ENCODE measurements around the gene DZIP1.

The DZIP1 gene

GRCh38 chr13:95564733-95565291 lies 79.7 kb downstream of the DZIP1 start:
- no peak for TF ChIP-seq CTCF (IDR thresholded peaks at IDR 0.05; ENCODE audit: low read depth, low read length)
- DNase-seq (ENCODE audit: low read depth in 2 of 2) = peak; percentile 82 to 89
- H3K4me3 ChIP-seq (replicated peaks in 1 of 2; ENCODE audit: low read depth in 2 of 2, low read length in 2 of 2) = no peak overlapping the region

- H3K4me3 ChIP-seq (replicated peaks in 1 of 2; ENCODE audit: low read depth in 2 of 2, low read length in 2 of 2) = no peak overlapping the region
- peak in 1 of 2 donors; percentile 39 for DNase-seq (ENCODE audit: low read depth in 2 of 2)
- TF ChIP-seq CTCF (IDR thresholded peaks at IDR 0.05; ENCODE audit: low read depth, low read length) = peak; percentile 7
These were observed 80.4 kb downstream of the DZIP1 start for GRCh38 chr13:95564091-95564490.

- no peak overlapping the region for H3K4me3 ChIP-seq (replicated peaks in 1 of 2; ENCODE audit: low read depth in 2 of 2, low read length in 2 of 2)
- DNase-seq (ENCODE audit: low read depth in 2 of 2) = no peak
- TF ChIP-seq CTCF (IDR thresholded peaks at IDR 0.05; ENCODE audit: low read depth, low read length) = no peak
These were observed 84.1 kb downstream of the DZIP1 start for GRCh38 chr13:95560387-95560786.

- DNase-seq (ENCODE audit: low read depth in 2 of 2) = no peak
- H3K4me3 ChIP-seq (replicated peaks in 1 of 2; ENCODE audit: low read depth in 2 of 2, low read length in 2 of 2) = no peak overlapping the region
- no peak for TF ChIP-seq CTCF (IDR thresholded peaks at IDR 0.05; ENCODE audit: low read depth, low read length)
These were observed 85.4 kb downstream of the DZIP1 start for GRCh38 chr13:95559100-95559499.

- no peak overlapping the region for H3K4me3 ChIP-seq (replicated peaks in 1 of 2; ENCODE audit: low read depth in 2 of 2, low read length in 2 of 2)
- no peak for TF ChIP-seq CTCF (IDR thresholded peaks at IDR 0.05; ENCODE audit: low read depth, low read length)
- no peak for DNase-seq (ENCODE audit: low read depth in 2 of 2)
These were observed 87.5 kb downstream of the DZIP1 start for GRCh38 chr13:95557013-95557412.

- TF ChIP-seq CTCF (IDR thresholded peaks at IDR 0.05; ENCODE audit: low read depth, low read length) = no peak
- peak in 1 of 2 donors; percentile 24 for DNase-seq (ENCODE audit: low read depth in 2 of 2)
- no peak overlapping the region for H3K4me3 ChIP-seq (replicated peaks in 1 of 2; ENCODE audit: low read depth in 2 of 2, low read length in 2 of 2)
These were observed 90.7 kb downstream of the DZIP1 start for GRCh38 chr13:95553581-95554385.
